ENCODE measurements around the gene SMC1A.

The SMC1A gene

DNA sequence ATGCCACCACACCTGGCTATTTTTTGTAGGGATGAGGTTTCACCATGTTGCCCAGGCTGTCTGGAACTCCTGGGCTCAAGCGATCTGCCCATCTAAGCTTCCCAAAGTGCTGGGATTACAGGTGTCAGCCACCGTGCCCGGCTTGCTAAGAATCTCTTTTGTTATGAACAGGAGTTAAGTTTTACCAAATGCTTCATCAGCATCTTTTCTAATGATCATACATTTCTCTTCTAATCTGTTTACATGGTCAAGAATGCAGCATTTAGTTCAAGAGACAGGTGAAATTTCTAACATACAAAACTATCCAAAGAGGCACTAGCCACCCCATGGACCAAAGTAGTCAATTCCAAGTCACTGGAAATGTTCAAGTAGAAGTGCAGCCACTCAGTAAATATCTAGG is 88.6 kb downstream of the SMC1A start:
- TF ChIP-seq, protein P1, sequence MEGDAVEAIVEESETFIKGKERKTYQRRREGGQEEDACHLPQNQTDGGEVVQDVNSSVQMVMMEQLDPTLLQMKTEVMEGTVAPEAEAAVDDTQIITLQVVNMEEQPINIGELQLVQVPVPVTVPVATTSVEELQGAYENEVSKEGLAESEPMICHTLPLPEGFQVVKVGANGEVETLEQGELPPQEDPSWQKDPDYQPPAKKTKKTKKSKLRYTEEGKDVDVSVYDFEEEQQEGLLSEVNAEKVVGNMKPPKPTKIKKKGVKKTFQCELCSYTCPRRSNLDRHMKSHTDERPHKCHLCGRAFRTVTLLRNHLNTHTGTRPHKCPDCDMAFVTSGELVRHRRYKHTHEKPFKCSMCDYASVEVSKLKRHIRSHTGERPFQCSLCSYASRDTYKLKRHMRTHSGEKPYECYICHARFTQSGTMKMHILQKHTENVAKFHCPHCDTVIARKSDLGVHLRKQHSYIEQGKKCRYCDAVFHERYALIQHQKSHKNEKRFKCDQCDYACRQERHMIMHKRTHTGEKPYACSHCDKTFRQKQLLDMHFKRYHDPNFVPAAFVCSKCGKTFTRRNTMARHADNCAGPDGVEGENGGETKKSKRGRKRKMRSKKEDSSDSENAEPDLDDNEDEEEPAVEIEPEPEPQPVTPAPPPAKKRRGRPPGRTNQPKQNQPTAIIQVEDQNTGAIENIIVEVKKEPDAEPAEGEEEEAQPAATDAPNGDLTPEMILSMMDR (IDR thresholded peaks at IDR 0.05; ENCODE audit: poor library complexity, severe bottlenecking), result no peak
- Histone ChIP-seq H3K27ac (ENCODE audit: poor library complexity, severe bottlenecking) (no peak overlapping the region), H3K4me3 (ENCODE audit: severe bottlenecking) (no peak overlapping the region), H3K9me3 (ENCODE audit: severe bottlenecking) (no peaks in the 10 kb centered on the region), H3K4me1 (ENCODE audit: insufficient read depth, poor library complexity, severe bottlenecking) (no peaks in the 10 kb centered on the region), H3K27me3 (ENCODE audit: insufficient read depth, poor library complexity, severe bottlenecking) (no peaks in the 10 kb centered on the region), H3K36me3 (ENCODE audit: low read depth) (no peaks in the 10 kb centered on the region)
- DNase-seq (ENCODE audit: low spot score), result no peak
- ATAC-seq (ENCODE audit: low read depth), result no peak

DNA sequence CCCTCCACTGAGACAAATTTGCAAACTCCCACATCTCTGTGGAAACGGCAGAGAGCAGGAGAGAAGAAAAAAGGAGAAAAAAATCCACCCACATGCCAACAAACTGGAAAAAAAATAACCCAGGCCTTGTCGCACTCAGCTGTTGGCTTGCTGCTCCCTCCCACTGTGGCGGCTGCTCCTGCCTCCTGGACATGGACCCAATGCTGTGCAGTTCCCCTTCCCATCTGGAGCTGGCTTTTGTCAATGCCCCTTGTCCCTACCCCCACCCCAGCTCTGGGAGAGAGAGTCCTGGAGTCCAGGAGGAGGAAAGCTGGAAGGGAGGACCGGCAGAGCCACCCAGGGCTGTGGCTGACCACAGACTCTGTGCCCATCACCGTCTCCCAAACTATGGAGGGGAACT is 90.2 kb downstream of the SMC1A start:
- Histone ChIP-seq H3K4me1 (ENCODE audit: insufficient read depth, poor library complexity, severe bottlenecking) (no peaks in the 10 kb centered on the region), H3K27me3 (ENCODE audit: insufficient read depth, poor library complexity, severe bottlenecking) (no peaks in the 10 kb centered on the region), H3K9me3 (ENCODE audit: severe bottlenecking) (no peaks in the 10 kb centered on the region), H3K27ac (ENCODE audit: poor library complexity, severe bottlenecking) (no peak overlapping the region), H3K36me3 (ENCODE audit: low read depth) (no peaks in the 10 kb centered on the region), H3K4me3 (ENCODE audit: severe bottlenecking) (no peak overlapping the region)
- TF ChIP-seq, protein P1 (IDR thresholded peaks at IDR 0.05; ENCODE audit: poor library complexity, severe bottlenecking), result no peak
- DNase-seq (ENCODE audit: low spot score) (no peak), ATAC-seq (ENCODE audit: low read depth) (no peak)

DNA sequence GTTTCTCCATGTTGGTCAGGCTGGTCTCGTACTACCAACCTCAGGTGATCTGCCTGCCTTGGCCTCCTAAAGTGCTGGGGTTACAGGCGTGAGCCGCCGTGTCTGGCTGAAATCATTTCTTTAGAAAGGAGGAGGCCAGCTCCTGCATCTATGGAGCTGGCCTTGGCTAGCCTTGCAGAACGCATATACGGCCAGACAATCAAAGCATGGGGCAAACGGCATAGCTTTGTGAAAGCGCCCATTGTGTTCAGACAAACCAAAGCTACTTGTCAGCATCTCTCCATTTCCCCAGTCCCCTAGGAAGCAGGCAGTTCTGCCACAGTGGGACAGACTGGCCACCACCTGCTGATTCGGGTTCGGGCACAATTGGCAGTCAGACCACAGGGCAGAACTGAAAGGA is 92.1 kb downstream of the SMC1A start:
- ATAC-seq (ENCODE audit: low read depth), result no peak
- Histone ChIP-seq H3K36me3 (ENCODE audit: low read depth) (no peaks in the 10 kb centered on the region), H3K27me3 (ENCODE audit: insufficient read depth, poor library complexity, severe bottlenecking) (no peaks in the 10 kb centered on the region)

DNA sequence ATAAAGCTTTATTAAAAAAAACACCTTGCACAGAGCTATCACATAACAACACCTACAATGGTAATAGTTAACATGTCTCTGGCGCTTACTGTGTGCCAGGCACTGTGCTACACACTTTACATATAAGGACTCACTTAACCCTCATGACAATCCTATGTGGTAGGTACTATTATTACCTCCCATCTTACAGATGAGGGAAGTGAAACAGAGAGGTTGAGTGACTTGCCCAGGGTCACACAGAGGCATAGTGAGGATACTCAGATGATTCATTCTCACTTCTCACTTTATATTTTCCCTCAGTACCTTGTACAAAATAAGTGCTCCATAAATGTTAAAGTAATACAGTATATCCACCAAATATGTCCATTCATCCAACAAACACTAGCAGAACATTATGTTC is 97.7 kb downstream of the SMC1A start:
- ATAC-seq (ENCODE audit: low read depth), result no peak
- DNase-seq (ENCODE audit: low spot score), result no peak
- peaks cover 19% of the 10 kb centered on the region for H3K27me3 ChIP-seq (ENCODE audit: insufficient read depth, poor library complexity, severe bottlenecking)

More for the DNA sequence above, 92.1 kb downstream of the SMC1A start:
- Histone ChIP-seq H3K9me3 (ENCODE audit: severe bottlenecking) (no peaks in the 10 kb centered on the region), H3K27ac (ENCODE audit: poor library complexity, severe bottlenecking) (no peak overlapping the region), H3K4me1 (ENCODE audit: insufficient read depth, poor library complexity, severe bottlenecking) (no peaks in the 10 kb centered on the region), H3K4me3 (ENCODE audit: severe bottlenecking) (no peak overlapping the region)
- no peak for DNase-seq (ENCODE audit: low spot score)
- TF ChIP-seq, protein P1 (IDR thresholded peaks at IDR 0.05; ENCODE audit: poor library complexity, severe bottlenecking), result no peak

More for the DNA sequence above, 97.7 kb downstream of the SMC1A start:
- TF ChIP-seq, protein P1 (IDR thresholded peaks at IDR 0.05; ENCODE audit: poor library complexity, severe bottlenecking), result no peak
- no peak overlapping the region for H3K4me3 ChIP-seq (ENCODE audit: severe bottlenecking)
- H3K9me3 ChIP-seq (ENCODE audit: severe bottlenecking), result no peaks in the 10 kb centered on the region
- no peaks in the 10 kb centered on the region for H3K36me3 ChIP-seq (ENCODE audit: low read depth)
- H3K4me1 ChIP-seq (ENCODE audit: insufficient read depth, poor library complexity, severe bottlenecking), result no peaks in the 10 kb centered on the region
- no peak overlapping the region for H3K27ac ChIP-seq (ENCODE audit: poor library complexity, severe bottlenecking)

Data from RWPE2 (cell line).